Measurements from ENCODE around the gene ASPSCR1. TPM values are rescaled to one million over a fixed set of nuclear protein-coding genes. Genes with fewer than 3 reads are reported as not detected.
A peak's percentile ranks its signal among the peaks of the same experiment; 100 is the strongest.

Gene ASPSCR1
- total and polyA plus RNA-seq, 2 of the 4 experiments (the other 2 are of a cell fraction): 7.2 to 17.2 TPM

DNA sequence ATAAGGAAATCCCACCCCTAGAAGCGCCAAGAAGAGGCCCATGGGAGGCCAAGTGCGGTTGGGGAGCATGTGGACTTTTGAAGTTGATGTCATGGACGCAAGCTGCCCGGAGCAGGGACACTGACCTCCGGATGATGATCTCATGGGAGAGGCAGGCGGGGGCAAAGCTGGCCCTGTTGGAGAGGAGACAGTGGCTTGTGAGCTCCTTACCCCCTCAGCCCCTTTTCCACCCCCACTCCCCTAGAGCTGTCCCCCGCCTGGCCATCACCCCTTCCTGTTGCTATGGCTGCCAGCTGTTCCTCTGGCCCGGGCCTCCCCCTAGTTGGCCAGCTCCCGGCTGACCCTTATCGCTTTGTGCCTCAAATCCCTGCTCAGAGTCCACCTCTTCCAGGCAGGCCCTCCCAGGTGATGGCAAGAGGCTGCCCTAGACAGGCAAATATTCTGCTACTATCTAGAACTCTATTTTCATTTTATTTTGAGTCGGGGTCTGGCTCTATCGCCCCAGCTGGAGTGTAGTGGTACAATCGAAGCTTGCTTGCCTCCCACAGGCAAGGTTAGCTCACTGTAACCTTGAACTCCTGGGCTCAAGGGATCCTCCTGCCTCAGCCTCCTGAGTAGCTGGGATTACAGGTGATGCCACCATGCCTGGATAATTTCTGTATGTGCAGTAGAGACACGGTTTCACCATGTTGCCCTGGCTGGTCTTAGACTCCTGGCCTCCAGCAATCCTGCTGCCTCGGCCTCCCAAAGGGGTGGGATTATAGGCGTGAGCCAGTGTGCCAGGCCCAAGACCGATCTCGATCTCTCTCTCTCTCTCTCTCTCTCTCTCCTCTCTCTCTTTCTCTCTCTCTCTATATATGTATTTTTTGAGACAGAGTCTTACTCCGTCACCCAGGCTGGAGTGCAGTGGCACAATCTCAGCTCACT, 23.0 kb upstream of the ASPSCR1 start:
- Histone ChIP-seq H3K4me2 (ENCODE audit: low read depth, low read length) (no peak overlapping the region), H2BK15ac (ENCODE audit: low read depth, low read length) (no peak overlapping the region), H2AK9ac (replicated peaks; ENCODE audit: low read depth, low read length, poor library complexity) (peak overlapping the region; percentile 42), H3K9me1 (ENCODE audit: insufficient read depth, low read length) (no peaks in the 10 kb centered on the region), H3K23ac (ENCODE audit: low read depth, low read length) (no peak overlapping the region), H3K4ac (ENCODE audit: low read depth, low read length) (no peak overlapping the region), H3K4me1 (ENCODE audit: control insufficient read depth, insufficient read depth, low read length) (no peaks in the 10 kb centered on the region), H3K36me3 (ENCODE audit: control insufficient read depth, insufficient read depth, low read length) (no peaks in the 10 kb centered on the region), H4K91ac (ENCODE audit: insufficient read depth, low read depth, low read length) (no peak overlapping the region), H2BK120ac (ENCODE audit: low read depth, low read length) (no peak overlapping the region), H3K56ac (ENCODE audit: extremely low read depth, insufficient read depth, low read length) (no peak overlapping the region), H3K79me1 (ENCODE audit: low read depth in 1 of 2, low read length in 2 of 2) (no peaks in the 10 kb centered on the region), H3K27me3 (ENCODE audit: control insufficient read depth, insufficient read depth, low read length) (peaks cover 20% of the 10 kb centered on the region), H2BK20ac (ENCODE audit: low read depth, low read length) (no peak overlapping the region), H2BK5ac (ENCODE audit: low read depth, low read length, poor library complexity, severe bottlenecking) (no peak overlapping the region), H2AK5ac (ENCODE audit: low read depth, low read length) (peak overlapping the region; percentile 16; the same call in 1 of the 2 replicates), H3K18ac (ENCODE audit: low read depth, low read length) (no peak overlapping the region), H4K20me1 (ENCODE audit: insufficient read depth, low read length) (no peaks in the 10 kb centered on the region), H3K9ac (ENCODE audit: low read depth, low read length) (no peak overlapping the region), H4K8ac (ENCODE audit: low read depth in 2 of 2, low read length in 2 of 2) (no peak overlapping the region), H3K14ac (replicated peaks; ENCODE audit: low read depth, low read length) (no peak overlapping the region), H3K27ac (ENCODE audit: insufficient read depth, low read length) (no peak overlapping the region), H3K4me3 (ENCODE audit: insufficient read depth, low read depth, low read length) (no peak overlapping the region), H3K9me3 (ENCODE audit: control insufficient read depth, insufficient read depth, low read length) (no peaks in the 10 kb centered on the region), H4K5ac (ENCODE audit: low read depth, low read length) (no peak overlapping the region), H2AFZ (replicated peaks; ENCODE audit: low read length, poor library complexity) (no peak overlapping the region)
- no peak for TF ChIP-seq ELK1 (IDR thresholded peaks at IDR 0.05; ENCODE audit: borderline replicate concordance, low read depth, low read length)
- TF ChIP-seq, protein P1, sequence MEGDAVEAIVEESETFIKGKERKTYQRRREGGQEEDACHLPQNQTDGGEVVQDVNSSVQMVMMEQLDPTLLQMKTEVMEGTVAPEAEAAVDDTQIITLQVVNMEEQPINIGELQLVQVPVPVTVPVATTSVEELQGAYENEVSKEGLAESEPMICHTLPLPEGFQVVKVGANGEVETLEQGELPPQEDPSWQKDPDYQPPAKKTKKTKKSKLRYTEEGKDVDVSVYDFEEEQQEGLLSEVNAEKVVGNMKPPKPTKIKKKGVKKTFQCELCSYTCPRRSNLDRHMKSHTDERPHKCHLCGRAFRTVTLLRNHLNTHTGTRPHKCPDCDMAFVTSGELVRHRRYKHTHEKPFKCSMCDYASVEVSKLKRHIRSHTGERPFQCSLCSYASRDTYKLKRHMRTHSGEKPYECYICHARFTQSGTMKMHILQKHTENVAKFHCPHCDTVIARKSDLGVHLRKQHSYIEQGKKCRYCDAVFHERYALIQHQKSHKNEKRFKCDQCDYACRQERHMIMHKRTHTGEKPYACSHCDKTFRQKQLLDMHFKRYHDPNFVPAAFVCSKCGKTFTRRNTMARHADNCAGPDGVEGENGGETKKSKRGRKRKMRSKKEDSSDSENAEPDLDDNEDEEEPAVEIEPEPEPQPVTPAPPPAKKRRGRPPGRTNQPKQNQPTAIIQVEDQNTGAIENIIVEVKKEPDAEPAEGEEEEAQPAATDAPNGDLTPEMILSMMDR (conservative IDR thresholded peaks at IDR 0.05; ENCODE audit: low read depth, low read length): no peak
- TF ChIP-seq MAZ (IDR thresholded peaks at IDR 0.05; ENCODE audit: borderline replicate concordance, low read depth, low read length): no peak
- TF ChIP-seq MAFK (IDR thresholded peaks at IDR 0.05; ENCODE audit: low read depth, low read length): no peak
- no peak for TF ChIP-seq RCOR1 (IDR thresholded peaks at IDR 0.05; ENCODE audit: insufficient replicate concordance, low read length)
- TF ChIP-seq CEBPB (IDR thresholded peaks at IDR 0.05; ENCODE audit: low read depth, low read length): no peak
- no peak for TF ChIP-seq BHLHE40 (IDR thresholded peaks at IDR 0.05; ENCODE audit: low read depth, low read length)
- TF ChIP-seq MXI1 (IDR thresholded peaks at IDR 0.05; ENCODE audit: borderline replicate concordance, low read depth, low read length): no peak
- TF ChIP-seq POLR2A (IDR thresholded peaks at IDR 0.05; ENCODE audit: low read depth, low read length): no peak
- CTCF ChIA-PET: no interaction called here
- in situ Hi-C loops (cut with MboI; ENCODE audit: low sequenced_read_pairs) (no loop called here), intact Hi-C loops (cut with micrococcal nuclease) (no loop called here), dilution Hi-C loops (cut with HindIII; ENCODE audit: low sequenced_read_pairs, unreplicated experiment) (no loop called here)
- ATAC-seq (ENCODE audit: low read depth) (no peak), DNase-seq (no peak)
- POLR2A ChIA-PET (ENCODE audit: unreplicated experiment): no interaction called here
- no TSS peak for BruUV-seq (replicated peaks)
- WGBS, 2 experiments (ENCODE audit: extremely low coverage in 2 of 2, insufficient read length in 1 of 2): no CpG with 5 or more reads among the region's 19 CpGs
